ENCODE data around the gene SEMA4C. TPM values are rescaled to one million over a fixed set of nuclear protein-coding genes. Genes with fewer than 3 reads are reported as not detected.

The SEMA4C gene
- total and polyA plus RNA-seq, 3 donors from 2014 or later: 10.5 to 17.6 (median 11.4) TPM

DNA sequence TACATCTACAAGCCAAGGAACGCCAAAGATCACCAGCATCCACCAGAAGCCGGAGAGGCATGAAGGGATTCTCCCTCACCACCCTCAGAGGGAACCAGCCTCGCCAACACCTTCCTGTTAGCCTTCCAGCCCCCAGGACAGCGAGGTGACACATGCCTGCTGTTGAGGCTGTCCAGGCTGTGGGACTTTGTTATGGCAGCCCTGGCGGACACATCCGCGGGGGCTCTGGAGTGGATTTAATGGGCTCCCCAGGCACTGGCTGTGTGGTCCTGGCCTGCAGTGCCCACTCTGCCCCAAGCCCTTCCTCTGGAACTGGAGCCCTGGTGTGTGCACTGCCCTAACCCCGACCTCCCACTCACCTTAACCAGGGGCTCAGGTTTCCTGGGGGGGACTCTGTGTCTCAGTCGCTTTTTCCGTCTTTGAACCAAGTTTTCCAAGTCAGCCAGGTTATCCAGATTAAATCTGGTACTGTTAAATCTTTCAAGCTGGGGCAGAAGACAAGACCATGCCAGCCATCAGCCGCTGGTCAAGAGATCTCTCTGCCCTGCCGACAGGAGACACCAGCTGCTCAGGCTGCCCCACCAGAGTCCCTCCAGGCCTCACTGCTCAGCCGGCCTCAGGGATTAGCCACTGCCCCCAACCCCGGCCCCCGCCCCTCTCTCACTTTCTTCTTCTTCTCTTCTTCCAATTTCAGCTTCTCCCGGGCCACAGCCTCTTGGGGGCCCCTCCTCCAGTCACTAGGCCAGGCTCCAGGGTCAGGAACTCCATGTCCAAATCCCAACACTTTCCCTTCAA, 28.0 kb downstream of the SEMA4C start:
- no peak for DNase-seq
- WGBS, 2 donors: 84 to 88% methylated on average over 13 to 16 of the region's 16 CpGs
- Histone ChIP-seq H3K27me3 (no peaks in the 10 kb centered on the region), H3K4me3 (no peak overlapping the region), H3K27ac (no peak overlapping the region), H3K4me1 (peaks cover 6% of the 10 kb centered on the region), H3K9me3 (no peaks in the 10 kb centered on the region), H3K36me3 (ENCODE audit: low read depth, missing control alignments) (no peaks in the 10 kb centered on the region)
- TF ChIP-seq POLR2A (IDR thresholded peaks at IDR 0.05): no peak
- TF ChIP-seq, protein P1, sequence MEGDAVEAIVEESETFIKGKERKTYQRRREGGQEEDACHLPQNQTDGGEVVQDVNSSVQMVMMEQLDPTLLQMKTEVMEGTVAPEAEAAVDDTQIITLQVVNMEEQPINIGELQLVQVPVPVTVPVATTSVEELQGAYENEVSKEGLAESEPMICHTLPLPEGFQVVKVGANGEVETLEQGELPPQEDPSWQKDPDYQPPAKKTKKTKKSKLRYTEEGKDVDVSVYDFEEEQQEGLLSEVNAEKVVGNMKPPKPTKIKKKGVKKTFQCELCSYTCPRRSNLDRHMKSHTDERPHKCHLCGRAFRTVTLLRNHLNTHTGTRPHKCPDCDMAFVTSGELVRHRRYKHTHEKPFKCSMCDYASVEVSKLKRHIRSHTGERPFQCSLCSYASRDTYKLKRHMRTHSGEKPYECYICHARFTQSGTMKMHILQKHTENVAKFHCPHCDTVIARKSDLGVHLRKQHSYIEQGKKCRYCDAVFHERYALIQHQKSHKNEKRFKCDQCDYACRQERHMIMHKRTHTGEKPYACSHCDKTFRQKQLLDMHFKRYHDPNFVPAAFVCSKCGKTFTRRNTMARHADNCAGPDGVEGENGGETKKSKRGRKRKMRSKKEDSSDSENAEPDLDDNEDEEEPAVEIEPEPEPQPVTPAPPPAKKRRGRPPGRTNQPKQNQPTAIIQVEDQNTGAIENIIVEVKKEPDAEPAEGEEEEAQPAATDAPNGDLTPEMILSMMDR (IDR thresholded peaks at IDR 0.05): no peak
- intact Hi-C loops (cut with DNase I; ENCODE audit: low total_unique reads): no loop called here

DNA sequence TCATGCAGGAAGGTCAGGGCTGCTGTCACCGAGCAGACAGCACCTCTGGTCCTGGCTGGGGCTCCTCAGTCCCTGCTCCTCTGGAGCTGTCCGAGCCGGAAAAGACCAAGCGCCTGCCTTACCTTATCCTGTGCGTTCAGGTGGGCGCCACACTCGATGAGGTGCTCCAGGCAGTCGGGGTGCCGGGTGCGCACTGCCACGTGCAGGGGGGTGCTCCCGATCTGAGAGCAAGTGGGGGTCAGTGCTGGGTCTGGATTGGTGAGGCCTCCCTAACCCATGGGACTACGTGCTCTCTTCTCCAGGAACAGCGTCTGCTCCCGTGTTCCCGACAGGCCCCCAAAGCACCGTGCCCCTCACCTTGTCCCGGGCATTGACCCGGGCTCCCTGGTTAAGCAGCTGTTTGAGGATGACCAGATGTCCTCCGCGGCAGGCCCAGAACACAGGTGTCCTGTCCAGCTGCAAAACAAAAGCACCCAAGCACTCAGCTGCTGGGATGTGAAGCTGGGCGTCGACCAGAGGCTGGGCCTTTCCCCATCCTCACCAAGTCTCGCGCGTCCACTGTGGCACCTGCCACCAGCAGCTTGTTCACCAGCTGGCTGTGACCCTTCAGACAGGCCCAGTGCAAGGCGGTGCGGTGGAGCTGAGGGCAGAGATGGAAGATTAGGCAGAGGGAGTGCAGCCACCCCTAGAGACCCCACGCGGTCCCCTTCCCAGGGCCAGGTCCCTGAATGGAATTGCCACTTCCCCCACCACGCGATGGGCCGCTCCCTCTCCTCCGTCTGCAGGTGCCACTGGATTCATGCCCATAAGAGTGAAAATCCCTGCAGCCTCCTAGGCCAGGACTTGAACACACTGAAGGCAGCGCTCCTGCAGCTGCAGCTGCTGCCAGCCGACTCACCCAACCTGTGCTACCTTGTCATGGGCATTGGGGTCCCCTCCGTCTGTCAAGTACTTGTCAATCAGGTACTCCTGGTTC, 29.7 kb downstream of the SEMA4C start:
- Histone ChIP-seq H3K4me1 (peaks cover 6% of the 10 kb centered on the region), H3K36me3 (ENCODE audit: low read depth, missing control alignments) (no peaks in the 10 kb centered on the region), H3K9me3 (no peaks in the 10 kb centered on the region), H3K27ac (no peak overlapping the region), H3K4me3 (no peak overlapping the region), H3K27me3 (no peaks in the 10 kb centered on the region)
- intact Hi-C loops (cut with DNase I; ENCODE audit: low total_unique reads): no loop called here
- no peak for TF ChIP-seq POLR2A (IDR thresholded peaks at IDR 0.05)
- TF ChIP-seq, protein P1 (IDR thresholded peaks at IDR 0.05): no peak
- 73 to 75% methylated on average over 4 to 37 of the region's 37 CpGs for whole genome bisulfite sequencing, 2 donors
- DNase-seq: no peak

DNA sequence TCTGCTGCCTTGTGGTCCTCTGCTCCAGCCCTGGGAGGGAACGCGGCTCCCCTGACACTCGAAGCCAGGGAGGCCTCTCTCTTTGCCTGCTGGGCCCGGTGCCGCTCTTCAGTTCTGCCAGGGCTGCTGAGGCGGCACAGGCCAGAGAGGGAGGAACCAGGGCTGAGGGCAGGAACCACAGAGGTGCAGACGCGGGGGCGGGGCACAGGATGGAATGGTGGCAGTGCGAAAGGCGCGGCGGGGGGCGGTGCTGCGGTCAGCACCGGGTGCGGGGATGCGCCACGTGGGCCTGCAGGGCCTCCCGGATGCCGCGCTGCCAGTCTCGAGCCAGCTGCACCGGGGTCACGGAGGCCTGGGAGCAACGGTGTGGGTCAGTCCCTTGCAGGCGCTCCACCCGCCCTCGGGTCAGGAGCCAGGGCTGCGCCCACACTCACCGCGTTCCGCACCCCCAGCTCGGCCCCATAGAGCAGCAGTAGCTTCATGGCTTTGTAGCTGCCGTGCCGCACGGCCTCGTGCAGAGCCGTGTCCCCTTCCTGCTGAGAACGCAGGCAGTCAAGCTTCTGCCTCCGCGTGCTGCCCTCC, 30.5 kb downstream of the SEMA4C start:
- intact Hi-C loops (cut with DNase I; ENCODE audit: low total_unique reads): no loop called here
- Histone ChIP-seq H3K4me3 (no peak overlapping the region), H3K36me3 (ENCODE audit: low read depth, missing control alignments) (no peaks in the 10 kb centered on the region), H3K4me1 (peaks cover 6% of the 10 kb centered on the region), H3K27me3 (no peaks in the 10 kb centered on the region), H3K9me3 (no peaks in the 10 kb centered on the region), H3K27ac (no peak overlapping the region)
- TF ChIP-seq, protein P1 (IDR thresholded peaks at IDR 0.05): no peak
- no peak for TF ChIP-seq POLR2A (IDR thresholded peaks at IDR 0.05)
- 52% methylated on average over 42 of the region's 42 CpGs; no CpG with 5 or more reads in 1 of the 2 donors for WGBS, 2 donors
- DNase-seq: peak; percentile 41

DNA sequence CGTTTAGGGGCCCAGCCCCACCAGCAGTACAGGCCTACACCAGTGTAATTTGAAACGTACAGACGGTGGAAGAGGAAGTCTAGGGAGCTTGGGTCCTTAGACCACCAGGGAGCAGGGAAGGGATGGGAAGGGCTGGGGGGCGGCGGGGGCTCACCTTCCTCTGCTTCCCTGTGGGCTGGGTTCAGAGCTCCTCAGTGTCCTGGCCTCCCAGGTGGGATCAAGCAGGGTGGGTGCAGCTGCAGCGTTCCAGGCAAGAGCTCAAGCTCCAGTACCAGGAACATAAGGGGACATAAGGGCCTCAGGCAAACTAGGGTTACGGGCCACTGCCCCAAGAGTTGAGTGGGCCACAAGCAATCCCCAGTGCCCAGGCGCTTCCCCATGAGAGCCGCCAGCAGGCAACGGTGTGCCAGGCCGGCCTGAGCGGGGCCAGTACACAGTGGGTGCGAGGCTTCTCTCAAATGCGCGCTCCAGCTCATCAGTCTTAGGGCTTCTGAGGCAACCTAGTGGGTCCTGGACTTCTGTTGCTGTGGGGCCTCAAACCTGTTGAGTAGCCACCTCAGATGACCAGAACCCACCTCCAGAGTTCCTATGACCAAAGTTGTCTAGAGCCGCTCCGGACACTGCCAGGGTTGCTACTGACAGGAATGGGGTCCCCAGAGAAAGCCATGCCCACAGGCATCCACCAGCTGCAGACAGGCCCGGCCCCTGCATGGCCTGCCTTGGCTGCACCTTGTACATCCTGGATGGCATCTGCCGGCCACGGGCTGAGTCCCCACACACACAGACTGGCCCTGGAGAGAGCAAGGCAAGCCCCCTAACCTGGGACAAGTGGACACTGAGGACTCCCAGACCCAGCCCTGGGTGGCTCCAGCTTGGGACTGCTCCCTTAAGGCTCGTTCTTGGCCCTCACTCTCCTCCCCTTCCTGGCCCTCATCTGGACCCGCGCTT, 31.3 kb downstream of the SEMA4C start:
- H3K36me3 ChIP-seq (ENCODE audit: low read depth, missing control alignments): no peaks in the 10 kb centered on the region
- intact Hi-C loops (cut with DNase I; ENCODE audit: low total_unique reads): no loop called here
- 88 to 100% methylated on average over 3 to 20 of the region's 23 CpGs for WGBS, 2 donors
- no peak overlapping the region for H3K27ac ChIP-seq
- no peaks in the 10 kb centered on the region for H3K27me3 ChIP-seq
- H3K4me1 ChIP-seq: peaks cover 6% of the 10 kb centered on the region
- TF ChIP-seq POLR2A (IDR thresholded peaks at IDR 0.05): no peak
- TF ChIP-seq, protein P1 (IDR thresholded peaks at IDR 0.05): no peak
- no peak for DNase-seq
- no peak overlapping the region for H3K4me3 ChIP-seq
- H3K9me3 ChIP-seq: no peaks in the 10 kb centered on the region

All from testis (tissue), 3 donors.